DND-41 (cell line): Measurements from ENCODE around the gene ZKSCAN5.
"Not testable (repeated sequence)": the region's sequence is repeated elsewhere in the genome, so short reads cannot be mapped to it uniquely, and the experiment has no call there.

ENCODE experiments used
- ATAC-seq: fragments of 200-7000 bp; cut with Tn5 transposase; 3 replicates; pipeline ENCODE4 v1.9.1; 2021; ENCODE audit warnings: low read depth; ENCODE audit not compliant: insufficient read depth
- DNase-seq: peaks from one replicate; pipeline ENCODE4 v3.0.0-alpha.2; 2020
- H2AFZ ChIP-seq: 2 replicates; pipeline ENCODE4 v1.6.0; 2012; ENCODE audit warnings: low read depth, low read length
- H3K27ac ChIP-seq: 2 replicates; pipeline ENCODE4 v1.5.1; 2012; ENCODE audit warnings: low read length, inconsistent platforms
- H3K27me3 ChIP-seq: fragments of 200-600 bp; sonication (generic); 2 replicates; pipeline ENCODE4 v1.6.0; 2012; ENCODE audit warnings: low read length, mild to moderate bottlenecking, inconsistent platforms; ENCODE audit not compliant: insufficient read depth, poor library complexity
- H3K36me3 ChIP-seq: 2 replicates; pipeline ENCODE4 v1.5.1; 2012; ENCODE audit warnings: low read length, inconsistent platforms; ENCODE audit not compliant: insufficient read depth
- H3K4me1 ChIP-seq: 2 replicates; pipeline ENCODE4 v1.5.1; 2012; ENCODE audit warnings: mild to moderate bottlenecking, low read length; ENCODE audit not compliant: insufficient read depth
- H3K4me2 ChIP-seq: 2 replicates; pipeline ENCODE4 v1.6.0; 2012; ENCODE audit warnings: mild to moderate bottlenecking, moderate library complexity, low read length, inconsistent platforms; ENCODE audit not compliant: insufficient read depth
- H3K4me3 ChIP-seq, 2 experiments: fragments of 200-600 bp in 1 of 2; shearing (Covaris generic) in 1 of 2; 2 replicates each; pipeline ENCODE4 v1.5.1; 2012 to 2016; ENCODE audit warnings: inconsistent platforms in 2 of 2, low read length in 2 of 2, mild to moderate bottlenecking in 2 of 2, low read depth in 1 of 2, moderate library complexity in 1 of 2
- H3K79me2 ChIP-seq: 2 replicates; pipeline ENCODE4 v1.6.0; 2012; ENCODE audit warnings: low read length, inconsistent platforms; ENCODE audit not compliant: insufficient read depth
- H3K9ac ChIP-seq: 2 replicates; pipeline ENCODE4 v1.6.0; 2012; ENCODE audit warnings: low read depth, mild to moderate bottlenecking, inconsistent platforms, low read length, moderate library complexity
- H3K9me3 ChIP-seq: 2 replicates; pipeline ENCODE4 v1.5.1; 2012; ENCODE audit warnings: low read length, moderate library complexity, mild to moderate bottlenecking, inconsistent platforms; ENCODE audit not compliant: insufficient read depth, severe bottlenecking
- H4K20me1 ChIP-seq: 2 replicates; pipeline ENCODE4 v1.6.0; 2012; ENCODE audit warnings: low read length; ENCODE audit not compliant: insufficient read depth
- EZH2 ChIP-seq: IDR thresholded peaks from 3 replicates; pipeline ENCODE4 v1.6.1; 2012; ENCODE audit warnings: borderline replicate concordance, low read depth, mild to moderate bottlenecking, moderate library complexity, low read length, inconsistent platforms; ENCODE audit not compliant: severe bottlenecking
- TF ChIP-seq, protein P1 (sequence below): IDR thresholded peaks from 2 replicates; pipeline ENCODE4 v1.5.1; 2012; ENCODE audit warnings: borderline replicate concordance, low read length, moderate library complexity, mild to moderate bottlenecking; ENCODE audit not compliant: poor library complexity, severe bottlenecking; ENCODE audit errors: extremely low read depth

Gene ZKSCAN5

DNA sequence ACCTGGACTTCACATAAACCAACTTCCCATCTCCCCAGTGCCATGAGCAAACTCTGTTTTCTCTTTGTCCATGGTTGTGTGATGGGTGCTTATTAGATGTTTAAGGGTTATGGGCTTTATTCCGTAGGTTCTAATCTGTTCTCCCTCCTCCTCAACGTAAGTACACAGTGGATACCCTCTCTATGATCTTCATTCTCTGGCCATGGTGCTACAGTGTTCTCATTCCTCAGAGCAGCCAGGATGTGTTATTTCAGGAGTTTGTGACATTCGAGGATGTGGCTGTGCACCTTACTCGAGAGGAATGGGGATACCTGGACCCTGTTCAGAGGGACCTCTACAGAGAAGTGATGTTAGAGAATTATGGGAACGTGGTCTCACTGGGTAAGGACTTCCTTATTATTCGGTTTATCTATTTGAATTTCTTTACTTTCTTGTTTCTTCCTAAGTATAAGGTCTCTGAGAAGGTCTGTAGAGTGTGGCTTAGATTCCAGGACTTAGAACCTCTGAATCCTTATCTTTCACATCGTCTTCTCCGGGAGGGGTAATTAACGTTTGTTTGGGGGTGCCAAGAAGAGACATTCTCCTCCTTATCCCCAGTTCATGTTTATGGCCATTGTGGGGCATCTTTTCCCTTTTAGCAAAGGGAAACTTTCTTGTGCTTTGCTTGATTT is 57.8 kb downstream of the ZKSCAN5 start:
- H3K4me1 ChIP-seq, result peaks cover 22% of the 10 kb centered on the region
- no peak for DNase-seq
- no peak for ATAC-seq
- H3K9me3 ChIP-seq, result no peaks in the 10 kb centered on the region
- H2AFZ ChIP-seq, result no peak overlapping the region
- TF ChIP-seq, protein P1, sequence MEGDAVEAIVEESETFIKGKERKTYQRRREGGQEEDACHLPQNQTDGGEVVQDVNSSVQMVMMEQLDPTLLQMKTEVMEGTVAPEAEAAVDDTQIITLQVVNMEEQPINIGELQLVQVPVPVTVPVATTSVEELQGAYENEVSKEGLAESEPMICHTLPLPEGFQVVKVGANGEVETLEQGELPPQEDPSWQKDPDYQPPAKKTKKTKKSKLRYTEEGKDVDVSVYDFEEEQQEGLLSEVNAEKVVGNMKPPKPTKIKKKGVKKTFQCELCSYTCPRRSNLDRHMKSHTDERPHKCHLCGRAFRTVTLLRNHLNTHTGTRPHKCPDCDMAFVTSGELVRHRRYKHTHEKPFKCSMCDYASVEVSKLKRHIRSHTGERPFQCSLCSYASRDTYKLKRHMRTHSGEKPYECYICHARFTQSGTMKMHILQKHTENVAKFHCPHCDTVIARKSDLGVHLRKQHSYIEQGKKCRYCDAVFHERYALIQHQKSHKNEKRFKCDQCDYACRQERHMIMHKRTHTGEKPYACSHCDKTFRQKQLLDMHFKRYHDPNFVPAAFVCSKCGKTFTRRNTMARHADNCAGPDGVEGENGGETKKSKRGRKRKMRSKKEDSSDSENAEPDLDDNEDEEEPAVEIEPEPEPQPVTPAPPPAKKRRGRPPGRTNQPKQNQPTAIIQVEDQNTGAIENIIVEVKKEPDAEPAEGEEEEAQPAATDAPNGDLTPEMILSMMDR, result no peak
- no peak for TF ChIP-seq EZH2
- H3K4me2 ChIP-seq, result no peak overlapping the region
- peaks cover 28% of the 10 kb centered on the region; the same call in 1 of the 2 replicates for H4K20me1 ChIP-seq
- no peaks in the 10 kb centered on the region for H3K27me3 ChIP-seq
- peaks cover 85% of the 10 kb centered on the region for H3K79me2 ChIP-seq
- H3K4me3 ChIP-seq, result no peak overlapping the region
- no peak overlapping the region for H3K27ac ChIP-seq
- H3K9ac ChIP-seq, result no peak overlapping the region
- peaks cover 77% of the 10 kb centered on the region for H3K36me3 ChIP-seq

DNA sequence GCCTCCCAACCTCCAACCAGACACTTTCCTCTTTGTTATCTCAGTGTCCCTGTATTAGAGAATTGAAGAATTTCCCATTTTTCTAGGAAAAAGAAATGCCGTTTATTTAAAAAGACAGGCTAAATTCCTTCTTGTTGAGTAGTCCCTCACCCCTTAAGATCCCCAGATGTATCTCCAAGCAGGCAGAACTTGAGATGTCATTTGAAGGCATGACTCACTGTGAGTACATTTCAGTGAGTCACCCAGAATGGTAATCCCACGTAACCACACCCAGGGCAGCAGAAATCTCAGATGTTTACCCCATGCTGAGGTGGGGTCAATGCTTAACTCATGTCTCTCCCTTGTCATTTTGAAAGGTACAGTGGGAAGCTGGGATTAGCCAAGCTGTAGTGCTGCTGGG is 58.4 kb downstream of the ZKSCAN5 start:
- DNase-seq, result no peak
- Histone ChIP-seq H3K9ac (no peak overlapping the region), H3K27me3 (no peaks in the 10 kb centered on the region), H3K79me2 (peaks cover 85% of the 10 kb centered on the region), H3K36me3 (peaks cover 78% of the 10 kb centered on the region), H3K4me1 (peaks cover 18% of the 10 kb centered on the region), H3K9me3 (no peaks in the 10 kb centered on the region), H2AFZ (no peak overlapping the region), H4K20me1 (peaks cover 28% of the 10 kb centered on the region; the same call in 1 of the 2 replicates), H3K27ac (no peak overlapping the region), H3K4me2 (no peak overlapping the region), H3K4me3 (no peak overlapping the region)
- no peak for ATAC-seq
- TF ChIP-seq, protein P1, result no peak
- TF ChIP-seq EZH2, result no peak

DNA sequence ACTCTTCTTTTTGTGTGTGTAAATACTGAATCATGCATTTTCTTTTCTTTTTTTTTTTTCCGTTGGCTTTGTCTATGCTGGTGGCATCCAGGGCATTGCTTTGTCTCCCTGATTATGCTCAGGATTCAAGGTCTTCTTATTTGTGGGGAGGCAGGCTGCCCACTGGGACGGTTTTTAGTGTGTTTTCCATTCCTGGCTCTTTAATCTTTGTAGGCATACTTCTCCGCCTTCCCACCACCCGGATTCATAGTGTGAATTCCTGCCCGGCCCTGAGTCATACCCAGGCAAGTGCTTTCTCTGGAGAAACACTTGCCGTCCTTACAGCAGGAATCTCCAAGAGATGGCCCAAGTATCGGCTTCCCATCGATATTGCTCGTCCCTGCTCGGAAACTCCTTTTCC is 59.2 kb downstream of the ZKSCAN5 start:
- no peak overlapping the region for H3K4me2 ChIP-seq
- ATAC-seq (no peak), DNase-seq (no peak)
- no peaks in the 10 kb centered on the region for H3K27me3 ChIP-seq
- peaks cover 79% of the 10 kb centered on the region for H3K79me2 ChIP-seq
- no peak overlapping the region for H3K9ac ChIP-seq
- H3K27ac ChIP-seq, result no peak overlapping the region
- H3K36me3 ChIP-seq, result peaks cover 77% of the 10 kb centered on the region
- H3K4me3 ChIP-seq, result no peak overlapping the region
- peaks cover 18% of the 10 kb centered on the region for H3K4me1 ChIP-seq
- H4K20me1 ChIP-seq, result peaks cover 28% of the 10 kb centered on the region; the same call in 1 of the 2 replicates
- no peaks in the 10 kb centered on the region for H3K9me3 ChIP-seq
- H2AFZ ChIP-seq, result no peak overlapping the region
- no peak for TF ChIP-seq EZH2
- TF ChIP-seq, protein P1, result no peak

DNA sequence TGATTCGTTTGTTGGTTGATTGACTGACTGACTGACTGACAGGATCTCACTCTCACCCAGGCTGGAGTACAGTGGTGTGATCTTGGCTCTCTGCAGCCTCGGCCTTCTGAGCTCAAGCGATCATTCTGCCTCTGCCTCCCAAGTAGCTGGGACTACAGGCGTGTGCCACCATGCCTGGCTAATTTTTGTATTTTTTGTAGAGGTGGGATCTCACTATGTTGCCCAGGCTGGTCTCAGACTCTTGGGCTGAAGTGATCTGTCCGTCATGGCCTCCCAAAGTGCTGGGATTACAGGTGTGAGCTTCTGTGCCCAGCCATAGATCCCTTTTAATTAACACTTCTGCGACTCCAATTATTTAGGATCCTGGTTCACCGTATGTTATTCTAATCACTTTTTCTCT is 64.3 kb downstream of the ZKSCAN5 start:
- H3K79me2 ChIP-seq, result peaks cover 33% of the 10 kb centered on the region
- H2AFZ ChIP-seq, H3K4me3 ChIP-seq, H3K27me3 ChIP-seq, H3K9me3 ChIP-seq, DNase-seq, H3K9ac ChIP-seq, H4K20me1 ChIP-seq, H3K4me2 ChIP-seq, ATAC-seq, H3K4me1 ChIP-seq, H3K27ac ChIP-seq: not testable (repeated sequence)
- H3K36me3 ChIP-seq, result peaks cover 81% of the 10 kb centered on the region
